GM23338 (cell line): ENCODE data around the gene AQP1. TPM values are rescaled to one million over a fixed set of nuclear protein-coding genes. Genes with fewer than 3 reads are reported as not detected.

ENCODE experiments used
- ATAC-seq: fragments of 200-7000 bp; cut with Tn5 transposase; 3 replicates; pipeline ENCODE4 v1.9.1; 2020
- DNase-seq: peaks from one replicate; pipeline ENCODE4 v3.0.0-alpha.2; 2015; ENCODE audit warnings: low spot score
- H2AFZ ChIP-seq: fragments of 200-600 bp; sonication (generic); 2 replicates; pipeline ENCODE4 v1.8.0; 2016; ENCODE audit warnings: antibody characterized with exemption, mild to moderate bottlenecking, moderate library complexity
- H3F3A ChIP-seq: fragments of 200-600 bp; sonication (generic); replicated peaks from 2 replicates; pipeline ENCODE4 v1.8.0; 2017; ENCODE audit warnings: antibody characterized with exemption, mixed run types, low read depth
- H3K27ac ChIP-seq: fragments of 200-600 bp; sonication (generic); 2 replicates; pipeline ENCODE4 v1.6.1; 2016; ENCODE audit warnings: low read depth
- H3K27me3 ChIP-seq: fragments of 200-600 bp; sonication (generic); 2 replicates; pipeline ENCODE4 v1.8.0; 2016; ENCODE audit warnings: mild to moderate bottlenecking, mixed run types, moderate library complexity; ENCODE audit not compliant: insufficient read depth
- H3K36me3 ChIP-seq: fragments of 200-600 bp; sonication (generic); 2 replicates; pipeline ENCODE4 v1.8.0; 2016; ENCODE audit warnings: mild to moderate bottlenecking; ENCODE audit not compliant: insufficient read depth
- H3K4me1 ChIP-seq: fragments of 200-600 bp; sonication (generic); 2 replicates; pipeline ENCODE4 v1.8.0; 2016; ENCODE audit warnings: mild to moderate bottlenecking, moderate library complexity; ENCODE audit not compliant: insufficient read depth
- H3K4me2 ChIP-seq: fragments of 200-600 bp; sonication (generic); 2 replicates; pipeline ENCODE4 v1.7.1; 2017; ENCODE audit warnings: mixed run types
- H3K4me3 ChIP-seq: fragments of 200-600 bp; sonication (generic); 2 replicates; pipeline ENCODE4 v1.6.1; 2016; ENCODE audit warnings: mixed run types
- H3K79me2 ChIP-seq: fragments of 200-600 bp; sonication (generic); replicated peaks from 2 replicates; pipeline ENCODE4 v1.8.0; 2017; ENCODE audit warnings: mild to moderate bottlenecking; ENCODE audit not compliant: insufficient read depth
- H3K9me2 ChIP-seq: fragments of 200-600 bp; sonication (generic); 2 replicates; pipeline ENCODE4 v1.8.0; 2017; ENCODE audit not compliant: insufficient read depth
- H4K20me1 ChIP-seq: fragments of 200-600 bp; sonication (generic); replicated peaks from 2 replicates; pipeline ENCODE4 v1.8.0; 2017; ENCODE audit warnings: mild to moderate bottlenecking; ENCODE audit not compliant: insufficient read depth
- H3K27ac Mint-ChIP-seq: 2 replicates; pipeline ENCODE4 v1.8.0; 2020; ENCODE audit warnings: inconsistent platforms, mild to moderate bottlenecking, moderate library complexity, mixed read lengths
- H3K27me3 Mint-ChIP-seq: 3 replicates; pipeline ENCODE4 v1.8.0; 2022; ENCODE audit warnings: low read depth, mild to moderate bottlenecking, moderate library complexity, mixed read lengths, inconsistent platforms; ENCODE audit not compliant: insufficient read depth, poor library complexity
- H3K36me3 Mint-ChIP-seq: 3 replicates; pipeline ENCODE4 v1.8.0; 2021; ENCODE audit warnings: low read depth, mild to moderate bottlenecking, inconsistent platforms, moderate library complexity, mixed read lengths
- H3K4me1 Mint-ChIP-seq: 3 replicates; pipeline ENCODE4 v1.8.0; 2020; ENCODE audit warnings: mild to moderate bottlenecking, inconsistent platforms, mixed read lengths
- H3K4me3 Mint-ChIP-seq: 3 replicates; pipeline ENCODE4 v1.8.0; 2021; ENCODE audit warnings: moderate library complexity, mild to moderate bottlenecking, inconsistent platforms, mixed read lengths
- H3K9me3 Mint-ChIP-seq: 3 replicates; pipeline ENCODE4 v1.8.0; 2020; ENCODE audit warnings: moderate library complexity, mild to moderate bottlenecking, inconsistent platforms, mixed read lengths
- CREB1 ChIP-seq: fragments of 250-450 bp; sonication (Bioruptor Pico); IDR thresholded peaks from 2 replicates; pipeline ENCODE4 v1.5.0; 2020; ENCODE audit warnings: low read depth, mild to moderate bottlenecking, moderate library complexity
- CTCF ChIP-seq, 2 experiments: fragments of 200-600 bp in 1 of 2; sonication (generic) in 1 of 2; conservative IDR thresholded peaks; 2 replicates each; pipeline versions ENCODE4 v1.5.1 to v1.6.1; 2016 to 2017; ENCODE audit warnings: antibody characterized with exemption in 2 of 2, low read depth in 2 of 2, mild to moderate bottlenecking in 2 of 2, moderate library complexity in 1 of 2
- EZH2 ChIP-seq: fragments of 200-600 bp; sonication (generic); IDR thresholded peaks from one replicate; pipeline ENCODE4 v1.8.0; 2017; ENCODE audit warnings: antibody characterized with exemption, mild to moderate bottlenecking, low read depth; ENCODE audit not compliant: unreplicated experiment
- EZH2phosphoT487 ChIP-seq: fragments of 200-600 bp; sonication (generic); IDR thresholded peaks from one replicate; pipeline ENCODE4 v1.8.1; 2018; ENCODE audit warnings: antibody characterized with exemption; ENCODE audit not compliant: unreplicated experiment
- JUNB ChIP-seq: IDR thresholded peaks from one replicate; pipeline ENCODE4 v1.6.1; 2016; ENCODE audit warnings: antibody characterized with exemption; ENCODE audit not compliant: unreplicated experiment
- NANOG ChIP-seq: IDR thresholded peaks from 2 replicates; pipeline ENCODE4 v1.6.1; 2016; ENCODE audit warnings: antibody characterized with exemption, borderline replicate concordance
- POLR2AphosphoS5 ChIP-seq: IDR thresholded peaks from 2 replicates; pipeline ENCODE4 v1.6.1; 2016; ENCODE audit warnings: antibody characterized with exemption, low read depth
- STAT1 ChIP-seq: IDR thresholded peaks from one replicate; pipeline ENCODE4 v1.6.1; 2016; ENCODE audit warnings: antibody characterized with exemption; ENCODE audit not compliant: unreplicated experiment
- ZNF114 ChIP-seq: fragments of 250-450 bp; sonication (Bioruptor Pico); IDR thresholded peaks from 2 replicates; pipeline ENCODE4 v1.5.0; 2020; ENCODE audit warnings: mild to moderate bottlenecking, moderate library complexity
- ZNF331 ChIP-seq: fragments of 250-450 bp; sonication (Bioruptor Pico); IDR thresholded peaks from 2 replicates; pipeline ENCODE4 v1.5.0; 2020; ENCODE audit warnings: low read depth, mild to moderate bottlenecking, moderate library complexity
- polyA plus RNA-seq: library from polyadenylated mRNA; unstranded; fragments of >200 nt; fragmentation: Nextera tagmentation; extraction: Ambion mirVana; gene quantifications from 2 replicates; pipeline ENCODE4 v1.2.1, GENCODE V29; 2016
- total RNA-seq: library from RNA; depleted of rRNA; stranded (reverse); fragments of >200 nt; shearing (Covaris generic); gene quantifications from 2 replicates; pipeline ENCODE4 v1.2.3, GENCODE V29; 2014
- TF ChIP-seq, protein P1 (sequence below): fragments of 250-450 bp; sonication (Bioruptor Pico); IDR thresholded peaks from 2 replicates; pipeline ENCODE4 v1.5.0; 2020; ENCODE audit warnings: mild to moderate bottlenecking, moderate library complexity
- TF ChIP-seq, protein P2 (sequence below): IDR thresholded peaks from 2 replicates; pipeline ENCODE4 v1.6.1; 2016; ENCODE audit warnings: antibody characterized with exemption

The AQP1 gene
- total and polyA plus RNA-seq, 2 experiments from 2014 or later, result 0.28 TPM; not detected in 1

DNA sequence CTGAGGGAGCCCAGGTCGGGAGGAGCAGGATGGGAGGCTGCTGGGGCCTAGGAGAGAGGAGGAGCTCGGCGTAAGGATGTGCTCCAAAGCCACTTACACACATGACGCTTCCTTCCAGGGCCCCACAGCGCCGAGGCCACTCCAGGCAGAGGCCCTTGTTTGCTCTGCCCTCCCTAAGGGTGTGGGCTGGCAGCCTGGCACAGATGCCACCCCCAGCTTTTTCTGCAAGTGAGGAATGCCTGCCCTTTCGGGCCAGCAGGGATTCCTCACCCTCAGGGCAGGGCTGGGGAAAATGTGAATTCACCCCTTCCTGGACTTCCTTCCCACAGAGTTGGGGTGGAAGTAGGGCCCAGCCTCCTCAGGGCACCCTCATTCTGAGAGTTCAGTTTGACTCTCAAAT is 5.6 kb upstream of the AQP1 start:
- TF ChIP-seq, protein P1, sequence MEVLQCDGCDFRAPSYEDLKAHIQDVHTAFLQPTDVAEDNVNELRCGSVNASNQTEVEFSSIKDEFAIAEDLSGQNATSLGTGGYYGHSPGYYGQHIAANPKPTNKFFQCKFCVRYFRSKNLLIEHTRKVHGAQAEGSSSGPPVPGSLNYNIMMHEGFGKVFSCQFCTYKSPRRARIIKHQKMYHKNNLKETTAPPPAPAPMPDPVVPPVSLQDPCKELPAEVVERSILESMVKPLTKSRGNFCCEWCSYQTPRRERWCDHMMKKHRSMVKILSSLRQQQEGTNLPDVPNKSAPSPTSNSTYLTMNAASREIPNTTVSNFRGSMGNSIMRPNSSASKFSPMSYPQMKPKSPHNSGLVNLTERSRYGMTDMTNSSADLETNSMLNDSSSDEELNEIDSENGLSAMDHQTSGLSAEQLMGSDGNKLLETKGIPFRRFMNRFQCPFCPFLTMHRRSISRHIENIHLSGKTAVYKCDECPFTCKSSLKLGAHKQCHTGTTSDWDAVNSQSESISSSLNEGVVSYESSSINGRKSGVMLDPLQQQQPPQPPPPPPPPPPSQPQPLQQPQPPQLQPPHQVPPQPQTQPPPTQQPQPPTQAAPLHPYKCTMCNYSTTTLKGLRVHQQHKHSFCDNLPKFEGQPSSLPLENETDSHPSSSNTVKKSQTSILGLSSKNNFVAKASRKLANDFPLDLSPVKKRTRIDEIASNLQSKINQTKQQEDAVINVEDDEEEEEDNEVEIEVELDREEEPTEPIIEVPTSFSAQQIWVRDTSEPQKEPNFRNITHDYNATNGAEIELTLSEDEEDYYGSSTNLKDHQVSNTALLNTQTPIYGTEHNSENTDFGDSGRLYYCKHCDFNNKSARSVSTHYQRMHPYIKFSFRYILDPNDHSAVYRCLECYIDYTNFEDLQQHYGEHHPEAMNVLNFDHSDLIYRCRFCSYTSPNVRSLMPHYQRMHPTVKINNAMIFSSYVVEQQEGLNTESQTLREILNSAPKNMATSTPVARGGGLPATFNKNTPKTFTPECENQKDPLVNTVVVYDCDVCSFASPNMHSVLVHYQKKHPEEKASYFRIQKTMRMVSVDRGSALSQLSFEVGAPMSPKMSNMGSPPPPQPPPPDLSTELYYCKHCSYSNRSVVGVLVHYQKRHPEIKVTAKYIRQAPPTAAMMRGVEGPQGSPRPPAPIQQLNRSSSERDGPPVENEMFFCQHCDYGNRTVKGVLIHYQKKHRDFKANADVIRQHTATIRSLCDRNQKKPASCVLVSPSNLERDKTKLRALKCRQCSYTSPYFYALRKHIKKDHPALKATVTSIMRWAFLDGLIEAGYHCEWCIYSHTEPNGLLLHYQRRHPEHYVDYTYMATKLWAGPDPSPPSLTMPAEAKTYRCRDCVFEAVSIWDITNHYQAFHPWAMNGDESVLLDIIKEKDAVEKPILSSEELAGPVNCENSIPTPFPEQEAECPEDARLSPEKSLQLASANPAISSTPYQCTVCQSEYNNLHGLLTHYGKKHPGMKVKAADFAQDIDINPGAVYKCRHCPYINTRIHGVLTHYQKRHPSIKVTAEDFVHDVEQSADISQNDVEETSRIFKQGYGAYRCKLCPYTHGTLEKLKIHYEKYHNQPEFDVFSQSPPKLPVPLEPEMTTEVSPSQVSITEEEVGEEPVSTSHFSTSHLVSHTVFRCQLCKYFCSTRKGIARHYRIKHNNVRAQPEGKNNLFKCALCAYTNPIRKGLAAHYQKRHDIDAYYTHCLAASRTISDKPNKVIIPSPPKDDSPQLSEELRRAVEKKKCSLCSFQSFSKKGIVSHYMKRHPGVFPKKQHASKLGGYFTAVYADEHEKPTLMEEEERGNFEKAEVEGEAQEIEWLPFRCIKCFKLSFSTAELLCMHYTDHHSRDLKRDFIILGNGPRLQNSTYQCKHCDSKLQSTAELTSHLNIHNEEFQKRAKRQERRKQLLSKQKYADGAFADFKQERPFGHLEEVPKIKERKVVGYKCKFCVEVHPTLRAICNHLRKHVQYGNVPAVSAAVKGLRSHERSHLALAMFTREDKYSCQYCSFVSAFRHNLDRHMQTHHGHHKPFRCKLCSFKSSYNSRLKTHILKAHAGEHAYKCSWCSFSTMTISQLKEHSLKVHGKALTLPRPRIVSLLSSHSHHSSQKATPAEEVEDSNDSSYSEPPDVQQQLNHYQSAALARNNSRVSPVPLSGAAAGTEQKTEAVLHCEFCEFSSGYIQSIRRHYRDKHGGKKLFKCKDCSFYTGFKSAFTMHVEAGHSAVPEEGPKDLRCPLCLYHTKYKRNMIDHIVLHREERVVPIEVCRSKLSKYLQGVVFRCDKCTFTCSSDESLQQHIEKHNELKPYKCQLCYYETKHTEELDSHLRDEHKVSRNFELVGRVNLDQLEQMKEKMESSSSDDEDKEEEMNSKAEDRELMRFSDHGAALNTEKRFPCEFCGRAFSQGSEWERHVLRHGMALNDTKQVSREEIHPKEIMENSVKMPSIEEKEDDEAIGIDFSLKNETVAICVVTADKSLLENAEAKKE (CRISPR knock-in tag), result no peak
- TF ChIP-seq STAT1, result no peak
- TF ChIP-seq EZH2, result no peak
- TF ChIP-seq ZNF114 (CRISPR knock-in tag), result no peak
- no peak for TF ChIP-seq CTCF (conservative IDR thresholded peaks at IDR 0.05; ENCODE audit: low read depth in 2 of 2)
- TF ChIP-seq POLR2AphosphoS5, result no peak
- TF ChIP-seq NANOG, result no peak
- TF ChIP-seq, protein P2, sequence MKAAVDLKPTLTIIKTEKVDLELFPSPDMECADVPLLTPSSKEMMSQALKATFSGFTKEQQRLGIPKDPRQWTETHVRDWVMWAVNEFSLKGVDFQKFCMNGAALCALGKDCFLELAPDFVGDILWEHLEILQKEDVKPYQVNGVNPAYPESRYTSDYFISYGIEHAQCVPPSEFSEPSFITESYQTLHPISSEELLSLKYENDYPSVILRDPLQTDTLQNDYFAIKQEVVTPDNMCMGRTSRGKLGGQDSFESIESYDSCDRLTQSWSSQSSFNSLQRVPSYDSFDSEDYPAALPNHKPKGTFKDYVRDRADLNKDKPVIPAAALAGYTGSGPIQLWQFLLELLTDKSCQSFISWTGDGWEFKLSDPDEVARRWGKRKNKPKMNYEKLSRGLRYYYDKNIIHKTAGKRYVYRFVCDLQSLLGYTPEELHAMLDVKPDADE, result no peak
- no peak for TF ChIP-seq JUNB
- no peak for TF ChIP-seq EZH2phosphoT487
- TF ChIP-seq ZNF331 (CRISPR knock-in tag), result no peak
- no peak for TF ChIP-seq CREB1 (CRISPR knock-in tag)
- Histone ChIP-seq H3K9me2 (no peaks in the 10 kb centered on the region), H3K27ac (no peak overlapping the region), H2AFZ (no peak overlapping the region), H3K36me3 (no peaks in the 10 kb centered on the region), H3K27me3 (no peaks in the 10 kb centered on the region), H3K79me2 (no peaks in the 10 kb centered on the region), H3K4me1 (no peaks in the 10 kb centered on the region), H3F3A (no peaks in the 10 kb centered on the region), H3K4me3 (no peak overlapping the region), H3K4me2 (no peak overlapping the region), H4K20me1 (no peaks in the 10 kb centered on the region)
- Mint-ChIP-seq H3K4me3 (no peak overlapping the region), H3K36me3 (no peaks in the 10 kb centered on the region; the same call in 2 of the 3 replicates), H3K27me3 (peaks cover 5% of the 10 kb centered on the region), H3K4me1 (peaks cover 2% of the 10 kb centered on the region; the same call in 2 of the 3 replicates), H3K9me3 (no peaks in the 10 kb centered on the region), H3K27ac (no peak overlapping the region)
- ATAC-seq (no peak), DNase-seq (no peak)
